ENCODE data around the gene TM4SF4. TPM values are rescaled to one million over a fixed set of nuclear protein-coding genes. Genes with fewer than 3 reads are reported as not detected.
"Not testable (repeated sequence)": the region's sequence is repeated elsewhere in the genome, so short reads cannot be mapped to it uniquely, and the experiment has no call there.

Gene TM4SF4
- total and polyA plus RNA-seq, 8 donors, result 0.13 to 2.0 (median 0.21) TPM; not detected in 3

GRCh38 chr3:149441642-149442041 is 32.9 kb upstream of the TM4SF4 start:
- no peak overlapping the region for H3K4me3 ChIP-seq
- H3K4me1 ChIP-seq, result peaks cover 9 to 18% of the 10 kb centered on the region in 2 donors
- no peak overlapping the region for H3K27ac ChIP-seq
- no peaks in the 10 kb centered on the region for H3K27me3 ChIP-seq
- no peaks in the 10 kb centered on the region for H3K36me3 ChIP-seq
- TF ChIP-seq, protein P1, sequence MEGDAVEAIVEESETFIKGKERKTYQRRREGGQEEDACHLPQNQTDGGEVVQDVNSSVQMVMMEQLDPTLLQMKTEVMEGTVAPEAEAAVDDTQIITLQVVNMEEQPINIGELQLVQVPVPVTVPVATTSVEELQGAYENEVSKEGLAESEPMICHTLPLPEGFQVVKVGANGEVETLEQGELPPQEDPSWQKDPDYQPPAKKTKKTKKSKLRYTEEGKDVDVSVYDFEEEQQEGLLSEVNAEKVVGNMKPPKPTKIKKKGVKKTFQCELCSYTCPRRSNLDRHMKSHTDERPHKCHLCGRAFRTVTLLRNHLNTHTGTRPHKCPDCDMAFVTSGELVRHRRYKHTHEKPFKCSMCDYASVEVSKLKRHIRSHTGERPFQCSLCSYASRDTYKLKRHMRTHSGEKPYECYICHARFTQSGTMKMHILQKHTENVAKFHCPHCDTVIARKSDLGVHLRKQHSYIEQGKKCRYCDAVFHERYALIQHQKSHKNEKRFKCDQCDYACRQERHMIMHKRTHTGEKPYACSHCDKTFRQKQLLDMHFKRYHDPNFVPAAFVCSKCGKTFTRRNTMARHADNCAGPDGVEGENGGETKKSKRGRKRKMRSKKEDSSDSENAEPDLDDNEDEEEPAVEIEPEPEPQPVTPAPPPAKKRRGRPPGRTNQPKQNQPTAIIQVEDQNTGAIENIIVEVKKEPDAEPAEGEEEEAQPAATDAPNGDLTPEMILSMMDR (IDR thresholded peaks at IDR 0.05), result no peak
- H3K9me3 ChIP-seq, result no peaks in the 10 kb centered on the region
- ATAC-seq, result no peak
- intact Hi-C loops (cut with DNase I), result no loop called here
- no peak for DNase-seq

DNA sequence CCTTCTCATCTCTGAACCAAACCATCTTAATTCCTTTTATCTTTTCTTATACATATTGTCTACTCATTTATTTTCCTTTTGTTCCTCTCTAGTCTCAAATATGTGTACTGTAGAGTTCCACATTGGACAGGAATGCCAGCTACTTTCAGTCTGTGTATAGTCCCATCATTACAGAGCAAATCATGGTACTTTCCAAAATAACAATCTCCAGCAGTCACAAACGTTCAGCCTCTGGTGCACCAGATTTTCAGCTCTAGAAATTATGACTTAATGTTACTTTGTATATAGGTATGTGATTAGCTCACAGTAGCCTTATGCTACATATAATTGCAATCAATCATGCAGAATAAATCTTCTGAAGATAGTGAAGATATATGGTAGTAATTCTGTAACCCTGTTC is 32.5 kb upstream of the TM4SF4 start:
- Histone ChIP-seq H3K4me3 (no peak overlapping the region), H3K36me3 (no peaks in the 10 kb centered on the region), H3K9me3 (no peaks in the 10 kb centered on the region), H3K27me3 (no peaks in the 10 kb centered on the region), H3K4me1 (peaks cover 9 to 18% of the 10 kb centered on the region in 2 donors), H3K27ac (no peak overlapping the region)
- intact Hi-C loops (cut with DNase I), result no loop called here
- TF ChIP-seq, protein P1 (IDR thresholded peaks at IDR 0.05), result no peak
- no peak for ATAC-seq
- DNase-seq, result no peak

DNA sequence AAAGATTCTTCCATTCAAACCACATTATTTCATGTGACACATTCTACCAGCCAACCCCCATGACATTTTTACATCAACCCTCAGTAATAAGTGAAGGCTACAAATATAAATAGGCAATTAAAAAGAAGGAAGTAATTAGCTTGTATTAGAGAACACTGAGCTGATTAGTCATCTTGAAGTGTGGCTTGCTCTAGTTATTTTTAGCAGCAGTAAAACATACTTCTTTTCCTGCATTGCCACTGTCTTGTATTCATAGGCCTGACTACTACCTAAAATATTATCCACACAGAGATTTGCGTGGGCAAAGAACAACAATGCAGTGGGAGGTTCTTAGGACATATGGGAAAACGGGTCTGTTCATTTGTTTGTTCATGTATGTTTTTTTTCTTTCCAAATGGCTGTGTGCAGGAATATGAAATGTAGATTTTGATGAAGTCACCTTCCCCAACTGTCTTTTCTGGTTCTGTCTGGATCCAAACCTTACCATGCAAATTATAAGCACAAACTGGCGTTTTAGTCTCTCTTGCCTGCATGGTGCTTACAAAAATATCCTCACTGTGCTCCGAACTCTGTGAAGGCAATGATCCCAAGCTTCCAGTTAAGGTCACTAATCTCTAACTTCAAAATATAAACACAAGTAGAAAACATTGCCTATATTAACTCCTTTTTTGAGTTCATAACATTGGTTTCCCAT is 31.5 kb upstream of the TM4SF4 start:
- TF ChIP-seq, protein P1 (IDR thresholded peaks at IDR 0.05), result no peak
- no peak overlapping the region for H3K4me3 ChIP-seq
- no peaks in the 10 kb centered on the region for H3K9me3 ChIP-seq
- DNase-seq, result no peak
- no peaks in the 10 kb centered on the region for H3K27me3 ChIP-seq
- peak; percentile 83 for ATAC-seq
- no peaks in the 10 kb centered on the region for H3K36me3 ChIP-seq
- intact Hi-C loops (cut with DNase I), result no loop called here
- peak overlapping the region in 1 of 2 donors; percentile 24 for H3K27ac ChIP-seq
- peaks cover 9 to 21% of the 10 kb centered on the region in 2 donors for H3K4me1 ChIP-seq

- TF ChIP-seq, protein P1 (IDR thresholded peaks at IDR 0.05), result no peak
- no peaks in the 10 kb centered on the region for H3K9me3 ChIP-seq
- DNase-seq, result no peak
- intact Hi-C loops (cut with DNase I), result no loop called here
- H3K27ac ChIP-seq, result no peak overlapping the region
- peaks cover 9 to 26% of the 10 kb centered on the region in 2 donors for H3K4me1 ChIP-seq
- ATAC-seq, result no peak
- H3K36me3 ChIP-seq, result no peaks in the 10 kb centered on the region
- no peaks in the 10 kb centered on the region for H3K27me3 ChIP-seq
- H3K4me3 ChIP-seq, result no peak overlapping the region
These were observed 31.0 kb upstream of the TM4SF4 start for GRCh38 chr3:149443545-149443912.

DNA sequence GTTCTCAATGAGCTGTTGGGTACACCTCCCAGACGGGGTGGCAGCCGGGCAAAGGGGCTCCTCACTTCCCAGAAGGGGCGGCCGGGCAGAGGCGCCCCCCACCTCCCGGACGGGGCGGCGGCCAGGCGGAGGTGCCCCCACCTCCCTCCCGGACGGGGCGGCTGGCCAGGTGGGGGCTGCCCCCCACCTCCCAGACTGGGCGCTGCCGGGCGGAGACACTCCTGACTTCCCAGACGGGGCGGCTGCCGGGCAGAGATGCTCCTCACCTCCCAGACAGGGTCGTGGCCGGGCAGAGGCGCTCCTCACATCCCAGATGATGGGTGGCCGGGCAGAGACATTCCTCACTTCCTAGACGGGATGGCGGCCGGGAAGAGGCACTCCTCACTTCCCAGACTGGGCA is 29.6 kb upstream of the TM4SF4 start:
- DNase-seq, result peak in 1 of 4 donors; percentile 72
- H3K27ac ChIP-seq; H3K4me3 ChIP-seq; H3K9me3 ChIP-seq; H3K36me3 ChIP-seq; intact Hi-C loops (cut with DNase I); ATAC-seq; H3K27me3 ChIP-seq: not testable (repeated sequence)
- H3K4me1 ChIP-seq, result peaks cover 9 to 39% of the 10 kb centered on the region in 2 donors

All from left lung (tissue), 10 donors.